Esophagus muscularis mucosa (tissue), 2 donors: ENCODE data around the gene ATPAF2.

Experiments used
- EP300 ChIP-seq: sonication (generic); formaldehyde crosslinking; IDR thresholded peaks from one replicate; pipeline ENCODE4 v1.6.1; 2017; ENCODE audit warnings: antibody characterized with exemption
- POLR2A ChIP-seq: fragments of 450-650 bp; IDR thresholded peaks from one replicate; pipeline ENCODE4 v1.6.1; 2017; ENCODE audit warnings: antibody characterized with exemption, moderate library complexity, mild to moderate bottlenecking, low read depth

DNA sequence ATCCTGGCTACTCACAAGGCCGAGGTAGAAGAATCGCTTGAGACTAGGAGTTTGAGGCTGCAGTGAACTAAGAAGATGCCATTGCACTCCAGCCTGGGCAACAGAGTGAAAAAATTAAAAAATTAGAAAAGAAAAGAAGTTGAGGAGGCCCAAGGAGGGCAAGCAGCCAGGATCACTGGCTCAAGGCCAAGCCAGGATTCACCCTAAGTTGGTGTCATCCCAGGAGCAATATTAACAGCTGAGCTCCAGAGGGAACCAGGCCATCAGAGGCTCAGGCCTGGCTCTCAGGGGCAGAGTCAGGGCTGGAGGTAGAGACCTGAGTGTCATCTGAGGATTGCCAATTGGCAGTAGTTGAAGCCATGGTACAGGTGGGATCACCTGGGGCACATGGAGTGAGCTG lies 45.6 kb downstream of the ATPAF2 start:
- TF ChIP-seq POLR2A, result no peak
- TF ChIP-seq EP300, result no peak
